AG10803 (cell line): ENCODE results near the gene ITPR2.
A peak's percentile ranks its signal among the peaks of the same experiment; 100 is the strongest.
"Not testable (repeated sequence)": the region's sequence is repeated elsewhere in the genome, so short reads cannot be mapped to it uniquely, and the experiment has no call there.

ENCODE experiments used
- DNase-seq: peaks from one replicate; pipeline ENCODE4 v3.0.0; 2010; ENCODE audit warnings: low read depth
- H3K4me3 ChIP-seq: 2 replicates; pipeline ENCODE4 v1.5.1; 2011; ENCODE audit warnings: mild to moderate bottlenecking, low read length, control low read depth
- CTCF ChIP-seq: conservative IDR thresholded peaks from 2 replicates; pipeline ENCODE4 v1.5.1; 2011; ENCODE audit warnings: mild to moderate bottlenecking, low read length, control low read depth, inconsistent platforms

ITPR2 gene

GRCh38 chr12:26327975-26328644, 504.9 kb downstream of the ITPR2 start:
- DNase-seq = no peak
- no peak overlapping the region for H3K4me3 ChIP-seq
- no peak for TF ChIP-seq CTCF

- H3K4me3 ChIP-seq = no peak overlapping the region
- no peak for TF ChIP-seq CTCF
- no peak for DNase-seq
Measured at GRCh38 chr12:26323673-26324072, 509.3 kb downstream of the ITPR2 start.

- H3K4me3 ChIP-seq = no peak overlapping the region
- peak; percentile 74 for DNase-seq
- no peak for TF ChIP-seq CTCF
Measured at GRCh38 chr12:26319511-26319910, 513.5 kb downstream of the ITPR2 start.

GRCh38 chr12:26318661-26319068, 514.3 kb downstream of the ITPR2 start:
- TF ChIP-seq CTCF = no peak
- H3K4me3 ChIP-seq = no peak overlapping the region
- peak; percentile 45 for DNase-seq

- peak; percentile 36 for DNase-seq
- no peak for TF ChIP-seq CTCF
- H3K4me3 ChIP-seq = no peak overlapping the region
Measured at GRCh38 chr12:26317942-26318575, 514.9 kb downstream of the ITPR2 start.

- not testable (repeated sequence) for DNase-seq, H3K4me3 ChIP-seq
Measured at GRCh38 chr12:26314103-26314502, 518.9 kb downstream of the ITPR2 start.

- not testable (repeated sequence) for DNase-seq, H3K4me3 ChIP-seq
Measured at GRCh38 chr12:26310489-26310888, 522.5 kb downstream of the ITPR2 start.

- no peak for DNase-seq
- peak; percentile 10; the same call in 1 of the 2 replicates for TF ChIP-seq CTCF
- no peak overlapping the region for H3K4me3 ChIP-seq
Measured at GRCh38 chr12:26309634-26310033, 523.4 kb downstream of the ITPR2 start.
